GM13977 (cell line): ENCODE measurements around the gene P2RY1.

Source experiments
- DNase-seq: peaks from one replicate; pipeline ENCODE4 v3.0.0; 2012; ENCODE audit warnings: low spot score
- CTCF ChIP-seq: IDR thresholded peaks from 2 replicates; pipeline ENCODE4 v1.5.1; 2012; ENCODE audit warnings: mild to moderate bottlenecking, control low read depth; ENCODE audit not compliant: insufficient read depth; ENCODE audit errors: extremely low read depth, missing control alignments
- in situ Hi-C: fragments of 300-500 bp; cut with MboI; formaldehyde crosslinking; loops from one replicate; pipeline ENCODE4 v1.12.0; 2022; ENCODE audit warnings: low sequenced_read_pairs, low pct_unique_long_range_greater_than_20kb, mixed read lengths, inconsistent platforms; ENCODE audit not compliant: unreplicated experiment

Gene P2RY1

GRCh38 chr3:152828075-152828840, 6.7 kb upstream of the P2RY1 start:
- in situ Hi-C loops: no loop called here
- no peak for TF ChIP-seq CTCF
- DNase-seq: no peak

GRCh38 chr3:152830245-152830644, 4.7 kb upstream of the P2RY1 start:
- in situ Hi-C loops: no loop called here
- DNase-seq: no peak
- TF ChIP-seq CTCF: no peak

- no peak for DNase-seq
- in situ Hi-C loops: no loop called here
- TF ChIP-seq CTCF: no peak
Measured at GRCh38 chr3:152832046-152832445, 2.9 kb upstream of the P2RY1 start.

GRCh38 chr3:152833089-152833488, 1.8 kb upstream of the P2RY1 start:
- in situ Hi-C loops: no loop called here
- no peak for TF ChIP-seq CTCF
- no peak for DNase-seq

GRCh38 chr3:152834191-152834775, 648 bp upstream of the P2RY1 start:
- in situ Hi-C loops: no loop called here
- DNase-seq: peak; percentile 9
- no peak for TF ChIP-seq CTCF

GRCh38 chr3:152835601-152836102, 721 bp downstream of the P2RY1 start:
- no peak for DNase-seq
- no peak for TF ChIP-seq CTCF
- in situ Hi-C loops: no loop called here
